Trophoblast cell (in vitro differentiated cells and primary cell): Measurements from ENCODE around the gene MTFR1L.
A peak's percentile ranks its signal among the peaks of the same experiment; 100 is the strongest.

Experiments used
- DNase-seq, 2 donors: peaks; one replicate each; pipeline ENCODE4 v3.0.0-alpha.2; 2016
- H2AFZ ChIP-seq: 2 replicates; pipeline ENCODE4 v1.6.1; 2013; ENCODE audit warnings: low read length, moderate library complexity, mild to moderate bottlenecking; ENCODE audit not compliant: insufficient read depth, poor library complexity
- H2AK5ac ChIP-seq: 2 replicates; pipeline ENCODE4 v1.6.1; 2013; ENCODE audit warnings: mild to moderate bottlenecking, low read length
- H2BK120ac ChIP-seq: 2 replicates; pipeline ENCODE4 v1.6.1; 2013; ENCODE audit warnings: low read length, mild to moderate bottlenecking, moderate library complexity; ENCODE audit not compliant: insufficient read depth, poor library complexity
- H2BK12ac ChIP-seq: 2 replicates; pipeline ENCODE4 v1.6.1; 2013; ENCODE audit warnings: mild to moderate bottlenecking, low read length, moderate library complexity
- H2BK5ac ChIP-seq: 2 replicates; pipeline ENCODE4 v1.6.1; 2013; ENCODE audit warnings: low read length, low read depth, moderate library complexity, mild to moderate bottlenecking; ENCODE audit not compliant: poor library complexity
- H3K14ac ChIP-seq: 2 replicates; pipeline ENCODE4 v1.6.1; 2013; ENCODE audit warnings: mild to moderate bottlenecking, low read length
- H3K18ac ChIP-seq: 2 replicates; pipeline ENCODE4 v1.6.1; 2013; ENCODE audit warnings: mild to moderate bottlenecking, low read length
- H3K23ac ChIP-seq: 2 replicates; pipeline ENCODE4 v1.6.1; 2013; ENCODE audit warnings: low read length
- H3K27ac ChIP-seq: 2 replicates; pipeline ENCODE4 v1.5.1; 2013; ENCODE audit warnings: low read depth, mild to moderate bottlenecking, inconsistent platforms, low read length, moderate library complexity
- H3K27me3 ChIP-seq: 2 replicates; pipeline ENCODE4 v1.6.1; 2013; ENCODE audit warnings: inconsistent platforms, mild to moderate bottlenecking, low read length, moderate library complexity; ENCODE audit not compliant: insufficient read depth
- H3K36me3 ChIP-seq, 2 experiments: 1 replicate in 1 of 2; 2 replicates in 1 of 2; pipeline ENCODE4 v1.6.1; 2013; ENCODE audit warnings: low read length in 2 of 2, mild to moderate bottlenecking in 2 of 2, moderate library complexity in 1 of 2; ENCODE audit not compliant: insufficient read depth in 2 of 2, control insufficient read depth in 1 of 2
- H3K4ac ChIP-seq: 2 replicates; pipeline ENCODE4 v1.6.1; 2013; ENCODE audit warnings: low read depth, mild to moderate bottlenecking, low read length, moderate library complexity
- H3K4me1 ChIP-seq, 2 experiments: 1 replicate in 1 of 2; 2 replicates in 1 of 2; pipeline ENCODE4 v1.6.1; 2013; ENCODE audit warnings: low read length in 2 of 2, mild to moderate bottlenecking in 2 of 2, moderate library complexity in 1 of 2; ENCODE audit not compliant: insufficient read depth in 2 of 2, control insufficient read depth in 1 of 2
- H3K4me2 ChIP-seq: 2 replicates; pipeline ENCODE4 v1.6.1; 2013; ENCODE audit warnings: inconsistent platforms, mild to moderate bottlenecking, low read length, moderate library complexity
- H3K4me3 ChIP-seq: 2 replicates; pipeline ENCODE4 v1.5.1; 2013; ENCODE audit warnings: mild to moderate bottlenecking, low read depth, low read length, inconsistent platforms
- H3K79me1 ChIP-seq: one replicate; pipeline ENCODE4 v1.6.1; 2013; ENCODE audit warnings: low read length
- H3K79me2 ChIP-seq: 2 replicates; pipeline ENCODE4 v1.6.1; 2013; ENCODE audit warnings: low read length, mild to moderate bottlenecking; ENCODE audit not compliant: control insufficient read depth, insufficient read depth, poor library complexity
- H3K9ac ChIP-seq: 2 replicates; pipeline ENCODE4 v1.6.1; 2013; ENCODE audit warnings: mild to moderate bottlenecking, low read length
- H3K9me3 ChIP-seq: 2 replicates; pipeline ENCODE4 v1.6.1; 2013; ENCODE audit warnings: low read depth, mild to moderate bottlenecking, control low read depth, inconsistent platforms, low read length; ENCODE audit not compliant: insufficient read depth
- H4K12ac ChIP-seq: 2 replicates; pipeline ENCODE4 v1.6.1; 2013; ENCODE audit warnings: low read depth, mild to moderate bottlenecking, low read length, moderate library complexity
- H4K8ac ChIP-seq: 2 replicates; pipeline ENCODE4 v1.6.1; 2013; ENCODE audit warnings: low read depth, mild to moderate bottlenecking, low read length, moderate library complexity
- H4K91ac ChIP-seq: one replicate; pipeline ENCODE4 v1.6.1; 2013; ENCODE audit warnings: low read depth, mild to moderate bottlenecking, low read length, moderate library complexity
- WGBS: extraction: QIAGEN DNeasy Blood & Tissue Kit; methylation state at CpG from one replicate; pipeline ENCODE4 v1.1.7; 2013; ENCODE audit warnings: missing lambda C conversion rate; ENCODE audit not compliant: insufficient read length, insufficient coverage; ENCODE audit errors: extremely low coverage; 5-methylcytosine and 5-hydroxymethylcytosine counted together

Gene MTFR1L

GRCh38 chr1:25845664-25846063, 25.9 kb downstream of the MTFR1L start:
- no CpG with 5 or more reads among the region's 5 CpGs for WGBS
- Histone ChIP-seq H3K27me3 (no peaks in the 10 kb centered on the region), H3K14ac (no peak overlapping the region)

GRCh38 chr1:25847929-25848328, 28.2 kb downstream of the MTFR1L start:
- no peak overlapping the region for H3K9ac ChIP-seq
- H3K4me1 ChIP-seq: peaks cover 0 to 2% of the 10 kb centered on the region in 2 experiments
- no peak overlapping the region for H4K91ac ChIP-seq
- no CpG with 5 or more reads among the region's 4 CpGs for WGBS
- H2BK120ac ChIP-seq: no peak overlapping the region
- no peaks in the 10 kb centered on the region for H3K36me3 ChIP-seq
- no peak overlapping the region for H3K14ac ChIP-seq
- no peak overlapping the region for H3K4me3 ChIP-seq
- H2AFZ ChIP-seq: no peak overlapping the region
- H3K9me3 ChIP-seq: no peaks in the 10 kb centered on the region
- H3K27me3 ChIP-seq: no peaks in the 10 kb centered on the region
- H3K27ac ChIP-seq: no peak overlapping the region
- H3K18ac ChIP-seq: no peak overlapping the region
- H3K79me2 ChIP-seq: peaks cover 3% of the 10 kb centered on the region
- H2AK5ac ChIP-seq: no peak overlapping the region
- no peaks in the 10 kb centered on the region for H3K79me1 ChIP-seq
- H3K23ac ChIP-seq: no peak overlapping the region
- H4K8ac ChIP-seq: no peak overlapping the region
- no peak overlapping the region for H3K4ac ChIP-seq
- H2BK5ac ChIP-seq: no peak overlapping the region
- H2BK12ac ChIP-seq: no peak overlapping the region
- DNase-seq: no peak
- H3K4me2 ChIP-seq: no peak overlapping the region
- H4K12ac ChIP-seq: no peak overlapping the region

More at GRCh38 chr1:25845664-25846063, 25.9 kb downstream of the MTFR1L start:
- Histone ChIP-seq H3K23ac (no peak overlapping the region), H2BK12ac (no peak overlapping the region), H2AK5ac (no peak overlapping the region), H3K4ac (no peak overlapping the region), H4K8ac (no peak overlapping the region), H3K9ac (no peak overlapping the region), H2BK5ac (no peak overlapping the region), H3K4me1 (peaks cover 0 to 2% of the 10 kb centered on the region in 2 experiments), H3K27ac (no peak overlapping the region), H3K79me2 (peaks cover 2% of the 10 kb centered on the region), H4K12ac (no peak overlapping the region), H4K91ac (no peak overlapping the region), H3K9me3 (no peaks in the 10 kb centered on the region), H2AFZ (no peak overlapping the region), H3K79me1 (no peaks in the 10 kb centered on the region), H3K18ac (no peak overlapping the region), H3K4me2 (no peak overlapping the region), H3K36me3 (no peaks in the 10 kb centered on the region), H3K4me3 (no peak overlapping the region), H2BK120ac (no peak overlapping the region)
- DNase-seq: no peak

- no peak overlapping the region for H4K91ac ChIP-seq
- no peak overlapping the region for H2BK5ac ChIP-seq
- H3K18ac ChIP-seq: no peak overlapping the region
- H3K9ac ChIP-seq: no peak overlapping the region
- WGBS: no CpG with 5 or more reads among the region's 1 CpG
- H3K79me1 ChIP-seq: no peaks in the 10 kb centered on the region
- no peak overlapping the region for H2BK12ac ChIP-seq
- no peak overlapping the region for H2AFZ ChIP-seq
- no peaks in the 10 kb centered on the region for H3K27me3 ChIP-seq
- H3K4ac ChIP-seq: peak overlapping the region; percentile 0
- H3K4me1 ChIP-seq: peaks cover 0 to 2% of the 10 kb centered on the region in 2 experiments
- no peak overlapping the region for H3K4me2 ChIP-seq
- no peaks in the 10 kb centered on the region for H3K9me3 ChIP-seq
- H3K36me3 ChIP-seq: no peaks in the 10 kb centered on the region
- H4K8ac ChIP-seq: no peak overlapping the region
- no peak overlapping the region for H2BK120ac ChIP-seq
- H3K4me3 ChIP-seq: no peak overlapping the region
- H3K14ac ChIP-seq: no peak overlapping the region
- DNase-seq: no peak
- peaks cover 3% of the 10 kb centered on the region for H3K79me2 ChIP-seq
- no peak overlapping the region for H2AK5ac ChIP-seq
- H4K12ac ChIP-seq: no peak overlapping the region
- H3K23ac ChIP-seq: no peak overlapping the region
- H3K27ac ChIP-seq: no peak overlapping the region
Measured at GRCh38 chr1:25848531-25848930, 28.8 kb downstream of the MTFR1L start.

GRCh38 chr1:25854554-25854953, 34.8 kb downstream of the MTFR1L start:
- H3K4me2 ChIP-seq: no peak overlapping the region
- H2AFZ ChIP-seq: no peak overlapping the region
- peaks cover 8% of the 10 kb centered on the region for H3K79me1 ChIP-seq
- H2AK5ac ChIP-seq: no peak overlapping the region
- H2BK5ac ChIP-seq: no peak overlapping the region
- no peak overlapping the region for H3K27ac ChIP-seq
- no peaks in the 10 kb centered on the region for H3K27me3 ChIP-seq
- no peak overlapping the region for H3K9ac ChIP-seq
- no peak overlapping the region for H3K14ac ChIP-seq
- peaks cover 9% of the 10 kb centered on the region for H3K79me2 ChIP-seq
- no peak overlapping the region for H2BK120ac ChIP-seq
- DNase-seq: no peak
- H3K9me3 ChIP-seq: no peaks in the 10 kb centered on the region
- no CpG with 5 or more reads among the region's 2 CpGs for WGBS
- H3K4me3 ChIP-seq: no peak overlapping the region
- no peaks in the 10 kb centered on the region for H3K4me1 ChIP-seq
- peak overlapping the region; percentile 33 for H3K4ac ChIP-seq
- H4K91ac ChIP-seq: no peak overlapping the region
- no peak overlapping the region for H2BK12ac ChIP-seq
- H3K23ac ChIP-seq: no peak overlapping the region
- no peak overlapping the region for H4K8ac ChIP-seq
- H3K18ac ChIP-seq: no peak overlapping the region
- H3K36me3 ChIP-seq: no peaks in the 10 kb centered on the region
- no peak overlapping the region for H4K12ac ChIP-seq
